GM19324 (cell line): ENCODE results near the gene CD2AP.
"Not testable (repeated sequence)": the region's sequence is repeated elsewhere in the genome, so short reads cannot be mapped to it uniquely, and the experiment has no call there.

Experiments
- ATAC-seq: cut with Tn5 transposase; IDR thresholded peaks from one replicate; pipeline ENCODE4 v1.9.1; 2021; ENCODE audit warnings: mild to moderate bottlenecking, moderate library complexity; ENCODE audit not compliant: unreplicated experiment, low FRiP score

Gene CD2AP

GRCh38 chr6:47629954-47630353 is 152.4 kb downstream of the CD2AP start:
- no peak for ATAC-seq

- ATAC-seq: no peak
Measured at GRCh38 chr6:47630587-47630986, 153.0 kb downstream of the CD2AP start.

- ATAC-seq: no peak
Measured at GRCh38 chr6:47631269-47631772, 153.7 kb downstream of the CD2AP start.

- ATAC-seq: no peak
Measured at GRCh38 chr6:47631797-47632196, 154.2 kb downstream of the CD2AP start.

- no peak for ATAC-seq
Measured at GRCh38 chr6:47633141-47633540, 155.6 kb downstream of the CD2AP start.

GRCh38 chr6:47634210-47635047 is 156.8 kb downstream of the CD2AP start:
- ATAC-seq: no peak

GRCh38 chr6:47646689-47647088 is 169.1 kb downstream of the CD2AP start:
- ATAC-seq: no peak

GRCh38 chr6:47647188-47647587 is 169.6 kb downstream of the CD2AP start:
- no peak for ATAC-seq

- not testable (repeated sequence) for ATAC-seq
Measured at GRCh38 chr6:47647626-47648025, 170.0 kb downstream of the CD2AP start.

GRCh38 chr6:47648031-47648430 is 170.4 kb downstream of the CD2AP start:
- ATAC-seq: no peak

GRCh38 chr6:47650553-47651432 is 173.2 kb downstream of the CD2AP start:
- no peak for ATAC-seq

GRCh38 chr6:47651505-47651944 is 173.9 kb downstream of the CD2AP start:
- ATAC-seq: no peak

- no peak for ATAC-seq
Measured at GRCh38 chr6:47653706-47654105, 176.1 kb downstream of the CD2AP start.

GRCh38 chr6:47654255-47654654 is 176.7 kb downstream of the CD2AP start:
- no peak for ATAC-seq

GRCh38 chr6:47655719-47656595 is 178.4 kb downstream of the CD2AP start:
- no peak for ATAC-seq

- no peak for ATAC-seq
Measured at GRCh38 chr6:47661960-47662359, 184.4 kb downstream of the CD2AP start.

- no peak for ATAC-seq
Measured at GRCh38 chr6:47663462-47664216, 186.1 kb downstream of the CD2AP start.

- ATAC-seq: no peak
Measured at GRCh38 chr6:47665112-47665511, 187.5 kb downstream of the CD2AP start.

GRCh38 chr6:47669684-47670513 is 192.3 kb downstream of the CD2AP start:
- ATAC-seq: no peak
